ENCODE results near the gene RHOXF2B. TPM values are rescaled to one million over a fixed set of nuclear protein-coding genes. Genes with fewer than 3 reads are reported as not detected.
"Not testable (repeated sequence)": the region's sequence is repeated elsewhere in the genome, so short reads cannot be mapped to it uniquely, and the experiment has no call there.

RHOXF2B gene
- total RNA-seq, 1 donor from 2014 or later = not detected

DNA sequence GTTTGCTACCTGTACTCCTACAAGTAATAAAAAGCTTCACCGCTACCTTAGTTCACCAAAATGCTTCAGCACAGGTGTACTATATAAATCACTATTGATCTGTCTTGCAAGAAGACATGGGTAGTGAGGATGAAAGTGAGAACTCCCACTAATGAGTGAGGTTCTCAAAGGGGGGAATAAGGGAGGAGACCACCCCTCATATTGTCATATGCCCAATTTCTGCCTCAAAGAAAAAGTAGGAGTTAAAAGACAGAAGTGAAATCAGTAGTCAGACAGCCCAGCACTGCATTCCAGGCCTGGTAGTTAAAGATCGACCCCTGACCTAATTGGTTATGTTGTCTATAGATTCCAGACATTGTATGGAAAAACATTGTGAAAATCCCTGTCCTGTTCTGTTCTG, 23.6 kb upstream of the RHOXF2B start:
- H3K9me3 Mint-ChIP-seq (ENCODE audit: unreplicated experiment); H3K27me3 ChIP-seq (ENCODE audit: insufficient read depth, low read length); FAIRE-seq: not testable (repeated sequence)

DNA sequence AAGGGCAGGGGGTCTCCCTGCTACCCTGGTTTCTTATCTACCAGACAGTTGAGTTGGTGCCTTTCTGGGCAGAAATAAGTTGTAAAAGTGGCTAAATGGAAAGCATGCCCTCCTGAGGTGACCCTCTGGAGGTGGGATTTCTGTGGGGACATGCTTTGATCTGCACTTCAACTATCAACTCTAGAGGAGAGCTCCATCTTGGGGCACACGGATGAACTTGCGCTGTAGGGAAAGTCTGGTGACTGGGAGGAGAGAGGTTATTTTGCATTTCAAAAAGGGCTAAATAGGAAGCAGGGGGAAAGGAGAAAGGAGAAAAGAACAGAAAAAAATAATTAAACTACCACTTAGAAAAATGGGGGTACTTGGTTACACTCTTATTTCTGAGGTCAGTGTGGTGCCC, 12.7 kb upstream of the RHOXF2B start:
- Mint-ChIP-seq H3K4me1 (ENCODE audit: low read depth, unreplicated experiment) (no peaks in the 10 kb centered on the region), H3K36me3 (ENCODE audit: low read depth, unreplicated experiment) (no peaks in the 10 kb centered on the region), H3K27ac (ENCODE audit: unreplicated experiment) (no peak overlapping the region), H3K27me3 (ENCODE audit: low read depth, unreplicated experiment) (peaks cover 3% of the 10 kb centered on the region), H3K9me3 (ENCODE audit: unreplicated experiment) (no peaks in the 10 kb centered on the region), H3K4me3 (ENCODE audit: unreplicated experiment) (no peak overlapping the region)
- H3K27me3 ChIP-seq (ENCODE audit: insufficient read depth, low read length) = no peaks in the 10 kb centered on the region
- no peaks in the 10 kb centered on the region for H4K20me1 ChIP-seq (ENCODE audit: insufficient read depth, low read length)
- no peak overlapping the region for H3K4me3 ChIP-seq (ENCODE audit: insufficient read depth, low read depth, low read length)
- H3K79me2 ChIP-seq (ENCODE audit: insufficient read depth, low read length) = no peaks in the 10 kb centered on the region
- no peak for FAIRE-seq
- no peak overlapping the region for H3K4me2 ChIP-seq (ENCODE audit: low read length)
- no peak overlapping the region for H3K9ac ChIP-seq (ENCODE audit: low read length)
- no peak overlapping the region for H3K27ac ChIP-seq (ENCODE audit: low read depth, low read length)
- no peaks in the 10 kb centered on the region for H3K36me3 ChIP-seq (ENCODE audit: insufficient read depth, low read length)
- H2AFZ ChIP-seq (ENCODE audit: low read depth, low read length) = no peak overlapping the region
- DNase-seq (ENCODE audit: low read depth) = no peak
- no peaks in the 10 kb centered on the region for H3K9me3 ChIP-seq (ENCODE audit: insufficient read depth, low read depth, low read length)
- no peaks in the 10 kb centered on the region for H3K4me1 ChIP-seq (ENCODE audit: insufficient read depth, low read length)
- TF ChIP-seq, protein P1, sequence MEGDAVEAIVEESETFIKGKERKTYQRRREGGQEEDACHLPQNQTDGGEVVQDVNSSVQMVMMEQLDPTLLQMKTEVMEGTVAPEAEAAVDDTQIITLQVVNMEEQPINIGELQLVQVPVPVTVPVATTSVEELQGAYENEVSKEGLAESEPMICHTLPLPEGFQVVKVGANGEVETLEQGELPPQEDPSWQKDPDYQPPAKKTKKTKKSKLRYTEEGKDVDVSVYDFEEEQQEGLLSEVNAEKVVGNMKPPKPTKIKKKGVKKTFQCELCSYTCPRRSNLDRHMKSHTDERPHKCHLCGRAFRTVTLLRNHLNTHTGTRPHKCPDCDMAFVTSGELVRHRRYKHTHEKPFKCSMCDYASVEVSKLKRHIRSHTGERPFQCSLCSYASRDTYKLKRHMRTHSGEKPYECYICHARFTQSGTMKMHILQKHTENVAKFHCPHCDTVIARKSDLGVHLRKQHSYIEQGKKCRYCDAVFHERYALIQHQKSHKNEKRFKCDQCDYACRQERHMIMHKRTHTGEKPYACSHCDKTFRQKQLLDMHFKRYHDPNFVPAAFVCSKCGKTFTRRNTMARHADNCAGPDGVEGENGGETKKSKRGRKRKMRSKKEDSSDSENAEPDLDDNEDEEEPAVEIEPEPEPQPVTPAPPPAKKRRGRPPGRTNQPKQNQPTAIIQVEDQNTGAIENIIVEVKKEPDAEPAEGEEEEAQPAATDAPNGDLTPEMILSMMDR (IDR thresholded peaks at IDR 0.05; ENCODE audit: insufficient read depth, low read depth, low read length) = no peak
- no peak for TF ChIP-seq EZH2 (IDR thresholded peaks at IDR 0.05; ENCODE audit: insufficient read depth, low read length)

More for the DNA sequence above, 23.6 kb upstream of the RHOXF2B start:
- not testable (repeated sequence) for H3K4me1 Mint-ChIP-seq (ENCODE audit: low read depth, unreplicated experiment); DNase-seq (ENCODE audit: low read depth); H3K36me3 Mint-ChIP-seq (ENCODE audit: low read depth, unreplicated experiment); H3K27ac Mint-ChIP-seq (ENCODE audit: unreplicated experiment); H3K9ac ChIP-seq (ENCODE audit: low read length); H3K9me3 ChIP-seq (ENCODE audit: insufficient read depth, low read depth, low read length); H3K4me3 Mint-ChIP-seq (ENCODE audit: unreplicated experiment); H3K27me3 Mint-ChIP-seq (ENCODE audit: low read depth, unreplicated experiment); H3K27ac ChIP-seq (ENCODE audit: low read depth, low read length); H4K20me1 ChIP-seq (ENCODE audit: insufficient read depth, low read length); H2AFZ ChIP-seq (ENCODE audit: low read depth, low read length); H3K4me1 ChIP-seq (ENCODE audit: insufficient read depth, low read length); H3K36me3 ChIP-seq (ENCODE audit: insufficient read depth, low read length); H3K79me2 ChIP-seq (ENCODE audit: insufficient read depth, low read length); H3K4me3 ChIP-seq (ENCODE audit: insufficient read depth, low read depth, low read length); H3K4me2 ChIP-seq (ENCODE audit: low read length)

DNA sequence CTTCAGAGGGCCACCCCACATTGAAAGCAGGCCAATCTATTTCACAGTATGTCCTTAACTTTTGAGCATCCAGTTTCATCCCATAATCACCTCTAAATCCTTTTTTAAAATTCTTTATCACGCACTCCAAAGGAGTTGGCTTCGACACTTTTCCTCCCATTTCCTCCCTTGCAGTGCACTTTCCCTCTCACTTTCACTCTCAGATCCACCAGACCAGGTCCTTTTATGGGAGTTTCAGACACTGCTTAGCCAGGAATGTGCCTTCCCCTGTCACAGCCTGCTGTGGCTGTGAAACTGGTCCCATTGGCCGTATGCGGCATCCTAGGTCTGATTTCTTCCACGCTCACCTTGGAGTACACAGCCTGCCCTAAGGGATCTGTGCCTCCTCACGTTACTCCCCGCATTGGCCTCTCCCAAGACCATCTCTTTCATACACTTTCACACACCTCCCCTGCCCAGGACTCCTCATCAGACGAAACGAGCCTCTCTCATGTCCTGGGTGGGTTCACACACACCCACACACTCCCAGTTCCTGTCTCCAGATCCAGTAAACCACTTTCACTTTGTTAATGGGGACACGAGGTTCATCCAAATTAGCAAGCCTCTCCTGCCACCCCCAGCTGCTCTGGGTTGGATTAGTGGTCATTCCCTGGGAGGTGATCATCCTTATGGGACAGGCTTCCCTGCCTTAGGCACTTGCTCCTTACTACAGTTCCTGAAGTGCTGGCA, 10.0 kb upstream of the RHOXF2B start:
- no peak for TF ChIP-seq EZH2 (IDR thresholded peaks at IDR 0.05; ENCODE audit: insufficient read depth, low read length)
- TF ChIP-seq, protein P1 (IDR thresholded peaks at IDR 0.05; ENCODE audit: insufficient read depth, low read depth, low read length) = no peak
- Histone ChIP-seq H3K27me3 (ENCODE audit: insufficient read depth, low read length) (no peaks in the 10 kb centered on the region), H3K27ac (ENCODE audit: low read depth, low read length) (no peak overlapping the region), H4K20me1 (ENCODE audit: insufficient read depth, low read length) (no peaks in the 10 kb centered on the region), H3K4me1 (ENCODE audit: insufficient read depth, low read length) (no peaks in the 10 kb centered on the region), H3K4me2 (ENCODE audit: low read length) (no peak overlapping the region), H3K36me3 (ENCODE audit: insufficient read depth, low read length) (no peaks in the 10 kb centered on the region), H2AFZ (ENCODE audit: low read depth, low read length) (no peak overlapping the region), H3K9ac (ENCODE audit: low read length) (no peak overlapping the region), H3K79me2 (ENCODE audit: insufficient read depth, low read length) (no peaks in the 10 kb centered on the region), H3K4me3 (ENCODE audit: insufficient read depth, low read depth, low read length) (no peak overlapping the region), H3K9me3 (ENCODE audit: insufficient read depth, low read depth, low read length) (no peaks in the 10 kb centered on the region)
- FAIRE-seq = no peak
- H3K36me3 Mint-ChIP-seq (ENCODE audit: low read depth, unreplicated experiment) = no peaks in the 10 kb centered on the region
- H3K4me3 Mint-ChIP-seq (ENCODE audit: unreplicated experiment) = no peak overlapping the region
- H3K4me1 Mint-ChIP-seq (ENCODE audit: low read depth, unreplicated experiment) = no peaks in the 10 kb centered on the region
- DNase-seq (ENCODE audit: low read depth) = no peak
- no peak overlapping the region for H3K27ac Mint-ChIP-seq (ENCODE audit: unreplicated experiment)
- H3K9me3 Mint-ChIP-seq (ENCODE audit: unreplicated experiment) = no peaks in the 10 kb centered on the region
- H3K27me3 Mint-ChIP-seq (ENCODE audit: low read depth, unreplicated experiment) = peaks cover 3% of the 10 kb centered on the region

DNA sequence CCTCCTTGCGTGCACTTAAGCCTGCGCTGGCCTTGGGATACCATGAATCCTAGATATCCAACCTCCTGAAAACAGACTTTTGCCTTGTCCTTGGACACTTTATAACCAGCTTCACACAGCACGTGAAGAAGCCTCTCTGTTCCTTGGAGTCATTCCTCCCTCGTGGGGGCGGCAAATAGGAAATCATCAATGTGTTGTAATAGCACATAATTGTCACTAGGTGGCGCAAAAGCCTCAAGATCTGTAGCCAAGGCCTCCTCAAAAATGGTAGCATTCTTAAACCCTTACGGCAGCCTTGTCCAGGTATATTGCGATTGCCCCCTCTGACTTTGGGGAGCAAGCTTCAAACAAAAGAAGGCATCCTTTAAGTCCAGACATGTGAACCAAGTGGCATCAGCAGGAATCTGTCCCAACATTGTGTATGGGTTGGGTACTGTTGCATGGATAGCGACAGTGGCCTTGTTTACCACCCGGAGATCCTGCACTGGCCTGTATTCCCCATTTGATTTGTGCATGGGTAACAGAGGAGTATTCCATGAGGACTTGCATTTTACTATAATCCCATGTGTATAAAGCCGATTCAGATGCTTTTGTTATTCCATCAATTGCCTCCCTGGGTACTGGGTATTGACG, 8.2 kb upstream of the RHOXF2B start:
- not testable (repeated sequence) for H3K79me2 ChIP-seq (ENCODE audit: insufficient read depth, low read length); H3K36me3 Mint-ChIP-seq (ENCODE audit: low read depth, unreplicated experiment); H3K4me1 Mint-ChIP-seq (ENCODE audit: low read depth, unreplicated experiment); H3K4me1 ChIP-seq (ENCODE audit: insufficient read depth, low read length); H2AFZ ChIP-seq (ENCODE audit: low read depth, low read length); H3K4me3 Mint-ChIP-seq (ENCODE audit: unreplicated experiment); H3K27me3 Mint-ChIP-seq (ENCODE audit: low read depth, unreplicated experiment); H3K36me3 ChIP-seq (ENCODE audit: insufficient read depth, low read length); H3K9me3 ChIP-seq (ENCODE audit: insufficient read depth, low read depth, low read length); H4K20me1 ChIP-seq (ENCODE audit: insufficient read depth, low read length); H3K27ac ChIP-seq (ENCODE audit: low read depth, low read length); H3K4me2 ChIP-seq (ENCODE audit: low read length); H3K9me3 Mint-ChIP-seq (ENCODE audit: unreplicated experiment); DNase-seq (ENCODE audit: low read depth); H3K27me3 ChIP-seq (ENCODE audit: insufficient read depth, low read length); H3K27ac Mint-ChIP-seq (ENCODE audit: unreplicated experiment); H3K4me3 ChIP-seq (ENCODE audit: insufficient read depth, low read depth, low read length); H3K9ac ChIP-seq (ENCODE audit: low read length)
- FAIRE-seq = peak; percentile 65

Data from astrocyte (in vitro differentiated cells and primary cell).